Measurements from ENCODE around the gene SRGN. TPM values are rescaled to one million over a fixed set of nuclear protein-coding genes. Genes with fewer than 3 reads are reported as not detected.

Gene SRGN, protein sequence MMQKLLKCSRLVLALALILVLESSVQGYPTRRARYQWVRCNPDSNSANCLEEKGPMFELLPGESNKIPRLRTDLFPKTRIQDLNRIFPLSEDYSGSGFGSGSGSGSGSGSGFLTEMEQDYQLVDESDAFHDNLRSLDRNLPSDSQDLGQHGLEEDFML
- 765 and 785 TPM in 2 replicates for total RNA-seq

GRCh38 chr10:69087590-69088470 lies at the start of gene SRGN:
TSS of gene SRGN (plus strand) at chr10:69088103. CDS start at chr10:69088158, 55 bp downstream.

GRCh38 chr10:69123747-69124562 lies 36.1 kb downstream of the SRGN start, which contains the start of gene VPS26A:
TSS of gene VPS26A (plus strand) at chr10:69124178. CDS start at chr10:69124278, 100 bp downstream.

Small RNA genes within 50 kb of the gene (small RNA-seq; reads per million reads assigned to genes)
- not detected for gene RF00017

Other genes starting within 250 kb of the SRGN start
- gene DDX50, start 186.8 kb upstream of the SRGN start, total RNA-seq: 29.5 and 32.7 TPM in 2 replicates
- 92.1 and 132 TPM in 2 replicates for gene DDX21, start 131.9 kb upstream of the SRGN start, total RNA-seq
- gene KIFBP, start 99.3 kb upstream of the SRGN start, total RNA-seq: 35.9 and 45.3 TPM in 2 replicates
- gene VPS26A, start 36.1 kb downstream of the SRGN start, total RNA-seq: 36.6 and 47.8 TPM in 2 replicates
- gene SUPV3L1, start 92.1 kb downstream of the SRGN start, total RNA-seq: 20.6 and 26.8 TPM in 2 replicates
- gene HKDC1, start 132.2 kb downstream of the SRGN start, total RNA-seq: not detected in 2 replicates
- 86.6 and 90.9 TPM in 2 replicates for gene HK1, start 190.4 kb downstream of the SRGN start, total RNA-seq

Data from vein endothelial cell (primary cell).